ENCODE data around the gene CDO1. TPM values are rescaled to one million over a fixed set of nuclear protein-coding genes. Genes with fewer than 3 reads are reported as not detected.

CDO1 gene
- total and polyA plus RNA-seq, 9 of the 15 experiments (the other 6 are each of a cell fraction or from before 2014, with no cell fraction given): 0.16 to 0.22 TPM; not detected in 7

Small RNA genes within 50 kb of the gene (small RNA-seq; reads per million reads assigned to genes)
- 0.18 reads per million for gene RNU2-49P

Other genes starting within 250 kb of the CDO1 start
- 0.41 and 0.69 TPM in 2 replicates for gene TICAM2, start 214.2 kb downstream of the CDO1 start, total RNA-seq (2014; rRNA removed)
- 0.98 TPM in 1 of 2 replicates, not detected in the other for gene TICAM2, start 214.2 kb downstream of the CDO1 start, total RNA-seq (2014; rRNA removed; fragmentation: Illumina TruSeq; extraction: Trizol)
- 1.2 and 2.2 TPM in 2 replicates for gene TICAM2, start 214.2 kb downstream of the CDO1 start, total RNA-seq (2015; rRNA removed; fragmentation: Illumina TruSeq; extraction: Trizol)
- gene TICAM2, start 214.2 kb downstream of the CDO1 start, total RNA-seq (2021): 1.7 and 2.1 TPM in 2 replicates
- 0.17 TPM in 1 of 2 replicates, not detected in the other for gene TICAM2, start 214.2 kb downstream of the CDO1 start, polyA plus RNA-seq (2011; rRNA removed)
- 1.8 TPM in 1 of 2 replicates, not detected in the other for gene TICAM2, start 214.2 kb downstream of the CDO1 start, polyA plus RNA-seq (2014; fragmentation: Illumina TruSeq; extraction: Trizol)
- gene TICAM2, start 214.2 kb downstream of the CDO1 start, polyA plus RNA-seq (2014; fragmentation: Nextera tagmentation; extraction: Ambion mirVana): 1 to 10 TPM in 1 of 2 experiments, under 1 TPM in 1; 0.93 to 1.6 TPM
- gene TICAM2, start 214.2 kb downstream of the CDO1 start, polyA plus RNA-seq (2014; rRNA removed): 0.15 and 0.38 TPM in 2 replicates
- 91.6 and 93.4 TPM in 2 replicates for gene TMED7, start 190.6 kb downstream of the CDO1 start, total RNA-seq (2014; rRNA removed)
- gene TMED7, start 190.6 kb downstream of the CDO1 start, total RNA-seq (2014; rRNA removed; fragmentation: Illumina TruSeq; extraction: Trizol): 45.7 and 54.6 TPM in 2 replicates
- 39.5 and 45.3 TPM in 2 replicates for gene TMED7, start 190.6 kb downstream of the CDO1 start, total RNA-seq (2015; rRNA removed; fragmentation: Illumina TruSeq; extraction: Trizol)
- 52.4 and 57.9 TPM in 2 replicates for gene TMED7, start 190.6 kb downstream of the CDO1 start, total RNA-seq (2021)
- 37.2 and 41.2 TPM in 2 replicates for gene TMED7, start 190.6 kb downstream of the CDO1 start, polyA plus RNA-seq (2011; rRNA removed)
- gene TMED7, start 190.6 kb downstream of the CDO1 start, polyA plus RNA-seq (2014; fragmentation: Illumina TruSeq; extraction: Trizol): 25.0 and 30.2 TPM in 2 replicates
- gene TMED7, start 190.6 kb downstream of the CDO1 start, polyA plus RNA-seq (2014; fragmentation: Nextera tagmentation; extraction: Ambion mirVana): 10 to 100 TPM; 15.9 to 16.5 TPM
- 34.3 and 41.7 TPM in 2 replicates for gene TMED7, start 190.6 kb downstream of the CDO1 start, polyA plus RNA-seq (2014; rRNA removed)
- 21.6 and 24.4 TPM in 2 replicates for gene ATG12, start 24.9 kb upstream of the CDO1 start, total RNA-seq (2014; rRNA removed)
- gene ATG12, start 24.9 kb upstream of the CDO1 start, total RNA-seq (2014; rRNA removed; fragmentation: Illumina TruSeq; extraction: Trizol): 67.9 and 75.5 TPM in 2 replicates
- 46.8 and 57.5 TPM in 2 replicates for gene ATG12, start 24.9 kb upstream of the CDO1 start, total RNA-seq (2015; rRNA removed; fragmentation: Illumina TruSeq; extraction: Trizol)
- 38.2 and 39.8 TPM in 2 replicates for gene ATG12, start 24.9 kb upstream of the CDO1 start, total RNA-seq (2021)
- 111 and 132 TPM in 2 replicates for gene ATG12, start 24.9 kb upstream of the CDO1 start, polyA plus RNA-seq (2011; rRNA removed)
- gene ATG12, start 24.9 kb upstream of the CDO1 start, polyA plus RNA-seq (2014; fragmentation: Illumina TruSeq; extraction: Trizol): 61.3 and 61.7 TPM in 2 replicates
- gene ATG12, start 24.9 kb upstream of the CDO1 start, polyA plus RNA-seq (2014; fragmentation: Nextera tagmentation; extraction: Ambion mirVana): 100 to 1,000 TPM in 1 of 2 experiments, 10 to 100 TPM in 1; 99.6 to 114 TPM
- gene ATG12, start 24.9 kb upstream of the CDO1 start, polyA plus RNA-seq (2014; rRNA removed): 35.0 and 49.8 TPM in 2 replicates
- gene AP3S1, start 25.3 kb upstream of the CDO1 start, total RNA-seq (2014; rRNA removed): 48.5 and 50.2 TPM in 2 replicates
- gene AP3S1, start 25.3 kb upstream of the CDO1 start, total RNA-seq (2014; rRNA removed; fragmentation: Illumina TruSeq; extraction: Trizol): 106 and 112 TPM in 2 replicates
- gene AP3S1, start 25.3 kb upstream of the CDO1 start, total RNA-seq (2015; rRNA removed; fragmentation: Illumina TruSeq; extraction: Trizol): 88.2 and 95.9 TPM in 2 replicates
- 67.3 and 72.1 TPM in 2 replicates for gene AP3S1, start 25.3 kb upstream of the CDO1 start, total RNA-seq (2021)
- gene AP3S1, start 25.3 kb upstream of the CDO1 start, polyA plus RNA-seq (2011; rRNA removed): 43.1 and 69.8 TPM in 2 replicates
- gene AP3S1, start 25.3 kb upstream of the CDO1 start, polyA plus RNA-seq (2014; fragmentation: Illumina TruSeq; extraction: Trizol): 84.1 and 101 TPM in 2 replicates
- gene AP3S1, start 25.3 kb upstream of the CDO1 start, polyA plus RNA-seq (2014; fragmentation: Nextera tagmentation; extraction: Ambion mirVana): 10 to 100 TPM; 46.1 to 46.3 TPM
- 67.1 and 86.1 TPM in 2 replicates for gene AP3S1, start 25.3 kb upstream of the CDO1 start, polyA plus RNA-seq (2014; rRNA removed)
- 2.2 and 4.1 TPM in 2 replicates for gene LVRN, start 145.8 kb upstream of the CDO1 start, total RNA-seq (2014; rRNA removed)
- 4.7 and 6.7 TPM in 2 replicates for gene LVRN, start 145.8 kb upstream of the CDO1 start, total RNA-seq (2014; rRNA removed; fragmentation: Illumina TruSeq; extraction: Trizol)
- gene LVRN, start 145.8 kb upstream of the CDO1 start, total RNA-seq (2015; rRNA removed; fragmentation: Illumina TruSeq; extraction: Trizol): 3.4 and 3.8 TPM in 2 replicates
- gene LVRN, start 145.8 kb upstream of the CDO1 start, total RNA-seq (2021): 2.9 and 4.1 TPM in 2 replicates
- gene LVRN, start 145.8 kb upstream of the CDO1 start, polyA plus RNA-seq (2011; rRNA removed): 1.0 and 5.0 TPM in 2 replicates
- gene LVRN, start 145.8 kb upstream of the CDO1 start, polyA plus RNA-seq (2014; fragmentation: Illumina TruSeq; extraction: Trizol): 4.5 and 5.7 TPM in 2 replicates
- gene LVRN, start 145.8 kb upstream of the CDO1 start, polyA plus RNA-seq (2014; fragmentation: Nextera tagmentation; extraction: Ambion mirVana): 1 to 10 TPM; 2.6 to 3.3 TPM
- 3.2 and 5.3 TPM in 2 replicates for gene LVRN, start 145.8 kb upstream of the CDO1 start, polyA plus RNA-seq (2014; rRNA removed)
- gene ARL14EPL, start 215.8 kb upstream of the CDO1 start, total RNA-seq (2014; rRNA removed): not detected in 2 replicates
- 0.10 TPM in 1 of 2 replicates, not detected in the other for gene ARL14EPL, start 215.8 kb upstream of the CDO1 start, total RNA-seq (2014; rRNA removed; fragmentation: Illumina TruSeq; extraction: Trizol)
- gene ARL14EPL, start 215.8 kb upstream of the CDO1 start, total RNA-seq (2015; rRNA removed; fragmentation: Illumina TruSeq; extraction: Trizol): not detected in 2 replicates
- gene ARL14EPL, start 215.8 kb upstream of the CDO1 start, total RNA-seq (2021): 0.09 and 0.20 TPM in 2 replicates
- gene ARL14EPL, start 215.8 kb upstream of the CDO1 start, polyA plus RNA-seq (2011; rRNA removed): 0.07 TPM in 1 of 2 replicates, not detected in the other
- not detected in 2 replicates for gene ARL14EPL, start 215.8 kb upstream of the CDO1 start, polyA plus RNA-seq (2014; fragmentation: Illumina TruSeq; extraction: Trizol)
- under 1 TPM; 0.06 to 0.14 TPM for gene ARL14EPL, start 215.8 kb upstream of the CDO1 start, polyA plus RNA-seq (2014; fragmentation: Nextera tagmentation; extraction: Ambion mirVana)
- 0.20 TPM in 1 of 2 replicates, not detected in the other for gene ARL14EPL, start 215.8 kb upstream of the CDO1 start, polyA plus RNA-seq (2014; rRNA removed)